KMS-11 (cell line): ENCODE data around the gene PDE6G.

Experiments used
- H2AFZ ChIP-seq: fragments of 200-600 bp; sonication (generic); 2 replicates; pipeline ENCODE4 v1.6.1; 2016; ENCODE audit warnings: antibody characterized with exemption, mixed run types, low read depth
- H3K27ac ChIP-seq: fragments of 200-600 bp; sonication (generic); 2 replicates; pipeline ENCODE4 v1.6.1; 2016; ENCODE audit warnings: mild to moderate bottlenecking, mixed run types
- H3K27me3 ChIP-seq: fragments of 200-600 bp; sonication (generic); 2 replicates; pipeline ENCODE4 v1.6.1; 2017; ENCODE audit warnings: mild to moderate bottlenecking, low read depth, mixed run types, moderate library complexity; ENCODE audit not compliant: insufficient read depth
- H3K36me3 ChIP-seq: fragments of 200-600 bp; sonication (generic); 2 replicates; pipeline ENCODE4 v1.6.1; 2017; ENCODE audit warnings: mild to moderate bottlenecking, mixed run types; ENCODE audit not compliant: insufficient read depth
- H3K4me1 ChIP-seq: fragments of 200-600 bp; sonication (generic); 2 replicates; pipeline ENCODE4 v1.6.1; 2016; ENCODE audit warnings: mild to moderate bottlenecking, low read depth, mixed run types; ENCODE audit not compliant: poor library complexity, severe bottlenecking
- H3K4me2 ChIP-seq: fragments of 200-600 bp; sonication (generic); 2 replicates; pipeline ENCODE4 v1.7.0; 2016; ENCODE audit warnings: mild to moderate bottlenecking, mixed run types
- H3K4me3 ChIP-seq: fragments of 200-600 bp; sonication (generic); IDR thresholded peaks from 2 replicates; pipeline ENCODE4 v1.6.1; 2017; ENCODE audit warnings: low read depth, low read length, mixed read lengths; ENCODE audit not compliant: insufficient read depth
- H3K79me2 ChIP-seq: fragments of 200-600 bp; sonication (generic); 2 replicates; pipeline ENCODE4 v1.6.1; 2016; ENCODE audit warnings: low read depth, mixed run types; ENCODE audit not compliant: insufficient read depth
- H3K9ac ChIP-seq: fragments of 200-600 bp; sonication (generic); 2 replicates; pipeline ENCODE4 v1.6.1; 2016; ENCODE audit warnings: mild to moderate bottlenecking, mixed run types
- H4K20me1 ChIP-seq: fragments of 200-600 bp; sonication (generic); 2 replicates; pipeline ENCODE4 v1.6.1; 2016; ENCODE audit warnings: mild to moderate bottlenecking, mixed run types; ENCODE audit not compliant: insufficient read depth
- TF ChIP-seq, protein P1 (sequence below): fragments of 200-600 bp; sonication (generic); conservative IDR thresholded peaks from 2 replicates; pipeline ENCODE4 v1.6.1; 2017; ENCODE audit warnings: low read depth, mild to moderate bottlenecking, antibody characterized with exemption, low read length, moderate library complexity, mixed read lengths

PDE6G gene

DNA sequence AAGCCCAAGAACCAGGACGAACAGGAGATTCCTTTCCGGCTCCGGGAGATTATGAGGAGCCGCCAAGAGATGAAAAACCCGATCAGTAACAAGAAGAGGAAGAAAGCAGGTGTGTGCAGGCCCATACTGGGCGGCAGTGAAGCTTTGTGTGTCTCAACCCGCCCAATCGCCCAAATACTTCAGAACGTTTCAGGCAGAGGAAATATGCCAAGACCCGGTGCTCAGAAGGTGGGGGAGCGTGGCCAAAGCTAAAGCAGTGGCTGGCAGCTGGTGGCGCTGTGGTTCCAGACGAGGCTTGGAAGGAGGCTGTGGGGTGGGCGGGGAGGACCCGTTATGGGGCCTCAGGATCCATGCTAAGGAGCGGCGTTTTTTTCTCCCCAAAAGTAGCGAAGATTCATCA is 11.4 kb upstream of the PDE6G start:
- no peak overlapping the region; the same call in 1 of the 2 replicates for H3K9ac ChIP-seq
- no peak overlapping the region for H3K27ac ChIP-seq
- H3K4me1 ChIP-seq: peaks cover 24% of the 10 kb centered on the region
- peaks cover 42% of the 10 kb centered on the region for H3K79me2 ChIP-seq
- H3K4me2 ChIP-seq: peak overlapping the region; percentile 97
- no peak overlapping the region for H2AFZ ChIP-seq
- H3K36me3 ChIP-seq: peaks cover 5% of the 10 kb centered on the region; the same call in 1 of the 2 replicates
- H3K4me3 ChIP-seq: no peak overlapping the region
- no peaks in the 10 kb centered on the region for H3K27me3 ChIP-seq
- TF ChIP-seq, protein P1, sequence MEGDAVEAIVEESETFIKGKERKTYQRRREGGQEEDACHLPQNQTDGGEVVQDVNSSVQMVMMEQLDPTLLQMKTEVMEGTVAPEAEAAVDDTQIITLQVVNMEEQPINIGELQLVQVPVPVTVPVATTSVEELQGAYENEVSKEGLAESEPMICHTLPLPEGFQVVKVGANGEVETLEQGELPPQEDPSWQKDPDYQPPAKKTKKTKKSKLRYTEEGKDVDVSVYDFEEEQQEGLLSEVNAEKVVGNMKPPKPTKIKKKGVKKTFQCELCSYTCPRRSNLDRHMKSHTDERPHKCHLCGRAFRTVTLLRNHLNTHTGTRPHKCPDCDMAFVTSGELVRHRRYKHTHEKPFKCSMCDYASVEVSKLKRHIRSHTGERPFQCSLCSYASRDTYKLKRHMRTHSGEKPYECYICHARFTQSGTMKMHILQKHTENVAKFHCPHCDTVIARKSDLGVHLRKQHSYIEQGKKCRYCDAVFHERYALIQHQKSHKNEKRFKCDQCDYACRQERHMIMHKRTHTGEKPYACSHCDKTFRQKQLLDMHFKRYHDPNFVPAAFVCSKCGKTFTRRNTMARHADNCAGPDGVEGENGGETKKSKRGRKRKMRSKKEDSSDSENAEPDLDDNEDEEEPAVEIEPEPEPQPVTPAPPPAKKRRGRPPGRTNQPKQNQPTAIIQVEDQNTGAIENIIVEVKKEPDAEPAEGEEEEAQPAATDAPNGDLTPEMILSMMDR: no peak
- H4K20me1 ChIP-seq: no peaks in the 10 kb centered on the region

DNA sequence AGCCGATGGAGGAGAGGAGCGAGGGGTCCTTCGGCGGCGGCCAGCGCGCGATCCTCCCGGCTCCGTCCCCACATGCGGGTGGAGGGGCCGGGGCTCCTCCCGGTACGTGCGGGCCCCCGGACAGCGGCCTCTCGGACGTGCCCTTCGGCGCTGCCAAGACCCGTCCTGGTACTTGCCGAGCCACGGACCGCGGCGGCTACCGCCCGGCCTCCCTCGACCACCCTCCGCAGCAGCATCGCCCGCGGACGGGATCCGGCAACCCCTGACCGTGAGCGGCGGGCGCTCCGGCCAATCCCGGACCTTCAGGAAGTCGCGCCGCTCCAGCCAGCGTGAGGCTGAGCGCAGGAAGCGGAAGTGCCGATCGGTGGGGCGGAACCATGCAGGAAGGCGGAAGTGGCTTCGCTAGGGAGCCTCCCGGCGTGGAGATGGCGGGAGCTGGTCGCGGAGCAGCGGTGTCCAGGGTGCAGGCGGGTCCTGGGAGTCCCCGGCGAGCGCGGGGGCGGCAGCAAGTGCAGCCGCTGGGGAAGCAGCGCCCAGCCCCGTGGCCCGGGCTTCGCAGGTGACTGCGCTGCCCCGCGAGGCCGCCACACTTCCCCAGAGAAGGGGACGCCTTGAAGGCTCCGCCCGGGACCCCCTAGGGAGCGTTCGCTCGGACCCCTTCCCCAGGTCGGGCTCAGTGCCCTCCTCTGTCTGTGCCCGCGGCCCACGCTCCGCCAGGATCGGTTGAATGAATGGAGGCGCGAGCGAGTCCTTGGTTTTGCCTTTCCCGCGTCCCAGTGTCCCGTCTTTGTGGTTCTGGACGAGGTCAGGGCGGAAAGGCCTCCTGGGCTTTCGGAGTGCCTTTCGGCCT is 10.2 kb upstream of the PDE6G start, which contains the start of the genes CCDC137 and OXLD1:
Gene CCDC137 (plus strand): TSS at position 396 of the 850 bp plus-strand sequence. CDS start 30 bp downstream, at position 426.
Gene OXLD1 (minus strand): TSS at position 264 of the 850 bp plus-strand sequence. CDS start 28 bp downstream, at position 236.
- H3K36me3 ChIP-seq: peaks cover 5% of the 10 kb centered on the region; the same call in 1 of the 2 replicates
- TF ChIP-seq, protein P1: no peak

DNA sequence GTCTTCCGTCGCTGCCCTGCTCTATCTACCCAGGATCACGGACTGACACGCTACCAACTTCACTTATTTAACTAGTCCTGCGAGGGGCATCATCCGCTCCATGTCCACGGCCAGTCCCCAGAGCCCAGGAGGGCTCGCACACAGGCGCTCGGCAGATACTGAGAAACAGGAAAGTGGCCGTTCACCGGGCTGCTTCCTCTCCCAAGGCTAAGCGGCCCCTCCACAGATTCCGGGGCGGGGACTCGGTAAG is 9.7 kb upstream of the PDE6G start:
- Histone ChIP-seq H3K27me3 (no peaks in the 10 kb centered on the region), H2AFZ (peak overlapping the region; percentile 61), H3K79me2 (peaks cover 42% of the 10 kb centered on the region), H4K20me1 (no peaks in the 10 kb centered on the region), H3K4me2 (peak overlapping the region; percentile 94), H3K4me1 (peaks cover 24% of the 10 kb centered on the region), H3K4me3 (no peak overlapping the region), H3K9ac (peak overlapping the region; percentile 87), H3K27ac (peak overlapping the region; percentile 73), H3K36me3 (peaks cover 5% of the 10 kb centered on the region; the same call in 1 of the 2 replicates)
- TF ChIP-seq, protein P1: no peak

More for the DNA sequence above, 10.2 kb upstream of the PDE6G start, which contains the start of the genes CCDC137 and OXLD1:
- H2AFZ ChIP-seq: peak within 1 kb of the TSS; percentile 61
- peak within 1 kb of the TSS; percentile 97 for H3K4me2 ChIP-seq
- no peak within 1 kb of the TSS for H3K4me3 ChIP-seq
- H3K27ac ChIP-seq: peak within 1 kb of the TSS; percentile 73
- peaks cover 42% of the 10 kb centered on the region for H3K79me2 ChIP-seq
- peaks cover 24% of the 10 kb centered on the region for H3K4me1 ChIP-seq
- H3K9ac ChIP-seq: peak within 1 kb of the TSS; percentile 87
- H4K20me1 ChIP-seq: no peaks in the 10 kb centered on the region
- H3K27me3 ChIP-seq: no peaks in the 10 kb centered on the region

DNA sequence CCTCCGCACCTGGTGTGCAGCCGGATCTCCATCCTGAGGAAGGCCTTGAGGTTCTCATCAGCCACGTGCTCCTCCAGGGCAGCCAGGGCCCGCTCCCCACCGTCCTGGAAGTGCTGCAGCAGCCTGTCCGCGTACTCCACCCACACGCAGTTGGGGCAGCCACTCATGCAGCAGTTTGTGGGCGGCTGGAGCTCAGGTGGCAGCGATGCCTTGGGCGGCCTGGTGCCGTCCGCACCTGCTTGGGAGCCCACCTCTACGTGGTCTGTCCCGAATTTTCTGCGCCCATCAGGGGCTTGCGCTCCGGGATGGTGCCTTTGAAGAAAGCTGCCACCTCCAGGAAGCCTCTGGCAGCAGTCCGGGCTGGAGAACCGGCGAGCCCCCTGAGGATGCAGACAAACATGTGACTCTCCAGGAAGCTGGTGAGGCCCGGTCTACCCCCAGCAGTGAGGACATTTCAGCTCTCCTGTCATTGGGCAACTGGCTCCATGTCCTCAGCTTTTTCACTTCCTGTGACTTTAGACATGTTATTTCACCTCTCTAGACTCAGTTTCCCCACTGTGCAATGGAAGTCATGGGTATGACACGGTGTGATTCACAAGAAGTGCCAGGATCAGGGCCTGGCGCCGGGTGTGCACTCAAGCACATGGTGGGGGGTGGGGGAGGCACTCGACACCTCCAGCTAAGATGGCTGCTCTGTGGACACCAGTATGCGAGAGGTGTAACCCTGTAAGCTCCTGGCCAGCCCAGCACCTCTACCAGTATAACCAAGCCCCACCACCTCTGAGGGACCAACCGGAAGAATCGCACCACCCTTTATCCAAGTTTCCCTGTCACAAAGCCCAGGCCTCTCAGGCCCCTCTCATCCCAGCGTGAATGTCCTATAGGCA is 9.1 kb upstream of the PDE6G start:
- H3K4me3 ChIP-seq: no peak overlapping the region
- peak overlapping the region; percentile 61; the same call in 1 of the 2 replicates for H2AFZ ChIP-seq
- no peaks in the 10 kb centered on the region for H3K27me3 ChIP-seq
- H3K79me2 ChIP-seq: peaks cover 42% of the 10 kb centered on the region
- peak overlapping the region; percentile 87 for H3K9ac ChIP-seq
- TF ChIP-seq, protein P1: no peak
- peaks cover 24% of the 10 kb centered on the region for H3K4me1 ChIP-seq
- H3K4me2 ChIP-seq: peak overlapping the region; percentile 94
- peaks cover 5% of the 10 kb centered on the region; the same call in 1 of the 2 replicates for H3K36me3 ChIP-seq
- H3K27ac ChIP-seq: peak overlapping the region; percentile 73
- H4K20me1 ChIP-seq: no peaks in the 10 kb centered on the region
